Testis (tissue), 3 donors: ENCODE results near the gene MAPKAP1. TPM values are rescaled to one million over a fixed set of nuclear protein-coding genes. Genes with fewer than 3 reads are reported as not detected.

Experiments
- DNase-seq: peaks from one replicate; pipeline ENCODE4 v3.0.0-alpha.2; 2019
- H3K27ac ChIP-seq, 2 donors: fragments of 200-600 bp; sonication (generic); one replicate each; pipeline ENCODE4 v1.5.1; 2019
- H3K27me3 ChIP-seq: fragments of 200-600 bp; sonication (generic); one replicate; pipeline ENCODE4 v1.5.1; 2019
- H3K36me3 ChIP-seq: fragments of 200-600 bp; sonication (generic); one replicate; pipeline ENCODE4 v1.5.1; 2017; ENCODE audit warnings: low read depth; ENCODE audit errors: missing control alignments
- H3K4me1 ChIP-seq: fragments of 200-600 bp; sonication (generic); one replicate; pipeline ENCODE4 v1.5.1; 2019
- H3K4me3 ChIP-seq, 2 donors: fragments of 200-600 bp; sonication (generic); one replicate each; pipeline ENCODE4 v1.5.1; 2017 to 2019
- H3K9me3 ChIP-seq: fragments of 200-600 bp; sonication (generic); one replicate; pipeline ENCODE4 v1.5.1; 2017
- CTCF ChIP-seq, 3 experiments: fragments of 450-650 bp in 2 of 3; fragments of 200-600 bp in 1 of 3; sonication (generic) in 1 of 3; IDR thresholded peaks; one replicate each; pipeline ENCODE4 v1.5.1; 2016 to 2019; ENCODE audit warnings: antibody characterized with exemption in 3 of 3, mild to moderate bottlenecking in 2 of 3, moderate library complexity in 1 of 3
- POLR2A ChIP-seq: fragments of 450-650 bp; IDR thresholded peaks from one replicate; pipeline ENCODE4 v1.6.1; 2017; ENCODE audit warnings: antibody characterized with exemption, mild to moderate bottlenecking, moderate library complexity
- WGBS, 2 donors: methylation state at CpG; one replicate each; pipeline ENCODE4 v1.1.5; 2018; 5-methylcytosine and 5-hydroxymethylcytosine counted together
- intact Hi-C: fragments of 100-400 bp; cut with DNase I; formaldehyde crosslinking; loops from one replicate; pipeline ENCODE4 v1.15.1; 2023; ENCODE audit warnings: low total_unique reads
- polyA plus RNA-seq: library from polyadenylated mRNA; stranded (reverse); fragments of 350-450 nt; fragmentation: Illumina TruSeq; extraction: RNeasy Lipid Tissue Mini Kit (QIAGEN cat#74804); gene quantifications from one replicate; pipeline ENCODE4 v1.2.3, GENCODE V29; 2014; ENCODE audit warnings: low read depth, low replicate concordance; ENCODE audit not compliant: insufficient read depth
- total RNA-seq, 2 donors: library from RNA; depleted of rRNA; stranded (reverse); fragments of >200 nt; gene quantifications; one replicate each; pipeline ENCODE4 v1.2.3, GENCODE V29; 2016

Gene MAPKAP1
- total and polyA plus RNA-seq, 3 donors from 2014 or later, result 112 to 135 (median 115) TPM

GRCh38 chr9:125674981-125675973 lies 31.7 kb downstream of the MAPKAP1 start:
- intact Hi-C loops, result no loop called here

GRCh38 chr9:125672876-125673275 lies 34.1 kb downstream of the MAPKAP1 start:
- Histone ChIP-seq H3K27ac (no peak overlapping the region), H3K4me1 (no peaks in the 10 kb centered on the region), H3K36me3 (no peaks in the 10 kb centered on the region), H3K9me3 (no peaks in the 10 kb centered on the region), H3K4me3 (no peak overlapping the region), H3K27me3 (no peaks in the 10 kb centered on the region)
- intact Hi-C loops, result no loop called here
- DNase-seq, result no peak
- TF ChIP-seq POLR2A (no peak), CTCF (IDR thresholded peaks at IDR 0.05) (no peak)
- WGBS, 2 donors, result 92 to 98% methylated on average over 3 of the region's 3 CpGs

More at GRCh38 chr9:125674981-125675973, 31.7 kb downstream of the MAPKAP1 start:
- no peak for DNase-seq
- no peaks in the 10 kb centered on the region for H3K9me3 ChIP-seq
- H3K27ac ChIP-seq, result no peak overlapping the region
- H3K36me3 ChIP-seq, result no peaks in the 10 kb centered on the region
- no peak overlapping the region for H3K4me3 ChIP-seq
- H3K4me1 ChIP-seq, result no peaks in the 10 kb centered on the region
- H3K27me3 ChIP-seq, result no peaks in the 10 kb centered on the region
- no peak for TF ChIP-seq POLR2A
- no peak for TF ChIP-seq CTCF (IDR thresholded peaks at IDR 0.05)
- 59 to 63% methylated on average over 3 of the region's 3 CpGs for WGBS, 2 donors

GRCh38 chr9:125663127-125663526 lies 43.9 kb downstream of the MAPKAP1 start:
- TF ChIP-seq CTCF (IDR thresholded peaks at IDR 0.05), result no peak
- no peak for TF ChIP-seq POLR2A

GRCh38 chr9:125660557-125660956 lies 46.5 kb downstream of the MAPKAP1 start:
- Histone ChIP-seq H3K4me1 (no peaks in the 10 kb centered on the region), H3K9me3 (no peaks in the 10 kb centered on the region), H3K4me3 (no peak overlapping the region), H3K27me3 (no peaks in the 10 kb centered on the region), H3K36me3 (no peaks in the 10 kb centered on the region), H3K27ac (no peak overlapping the region)
- TF ChIP-seq POLR2A (no peak), CTCF (IDR thresholded peaks at IDR 0.05) (no peak)
- 92 to 95% methylated on average over 6 of the region's 6 CpGs for WGBS, 2 donors
- intact Hi-C loops, result no loop called here
- DNase-seq, result no peak

More at GRCh38 chr9:125663127-125663526, 43.9 kb downstream of the MAPKAP1 start:
- intact Hi-C loops, result no loop called here
- no peaks in the 10 kb centered on the region for H3K9me3 ChIP-seq
- H3K36me3 ChIP-seq, result no peaks in the 10 kb centered on the region
- 60 to 69% methylated on average over 3 of the region's 3 CpGs for WGBS, 2 donors
- H3K4me1 ChIP-seq, result no peaks in the 10 kb centered on the region
- no peaks in the 10 kb centered on the region for H3K27me3 ChIP-seq
- H3K27ac ChIP-seq, result no peak overlapping the region
- no peak for DNase-seq
- no peak overlapping the region for H3K4me3 ChIP-seq
